Keratinocyte (primary cell): ENCODE measurements around the gene HSFX2.
"Not testable (repeated sequence)": the region's sequence is repeated elsewhere in the genome, so short reads cannot be mapped to it uniquely, and the experiment has no call there.

ENCODE experiments used
- CTCF ChIP-seq, 3 experiments: IDR thresholded peaks in 1 of 3; conservative IDR thresholded peaks in 1 of 3; optimal IDR thresholded peaks in 1 of 3; 2 replicates in 2 of 3; 3 replicates in 1 of 3; pipeline versions ENCODE3 to v1.5.1; 2011; ENCODE audit warnings: low read length in 3 of 3, mild to moderate bottlenecking in 3 of 3, moderate library complexity in 2 of 3, control low read depth in 1 of 3, inconsistent platforms in 1 of 3; ENCODE audit not compliant: insufficient read depth in 2 of 3; ENCODE audit errors: extremely low read depth in 1 of 3
- EZH2 ChIP-seq: IDR thresholded peaks from one replicate; pipeline ENCODE4 v1.6.1; 2012; ENCODE audit warnings: inconsistent platforms, mild to moderate bottlenecking, low read length, moderate library complexity

- not testable (repeated sequence) for TF ChIP-seq CTCF (optimal IDR thresholded peaks at IDR 0.05 in 1 of 3, IDR thresholded peaks at IDR 0.05 in 1 of 3, conservative IDR thresholded peaks at IDR 0.05 in 1 of 3; ENCODE audit: extremely low read depth in 1 of 3, insufficient read depth in 2 of 3, low read length in 3 of 3); EZH2
These were observed 10.3 kb upstream of the HSFX2 start for GRCh38 chrX:149605248-149605885.
